ENCODE results near the gene CDC40. TPM values are rescaled to one million over a fixed set of nuclear protein-coding genes. Genes with fewer than 3 reads are reported as not detected.

Gene CDC40
- total RNA-seq, 1 donor from 2014 or later, result 40.1 TPM

DNA sequence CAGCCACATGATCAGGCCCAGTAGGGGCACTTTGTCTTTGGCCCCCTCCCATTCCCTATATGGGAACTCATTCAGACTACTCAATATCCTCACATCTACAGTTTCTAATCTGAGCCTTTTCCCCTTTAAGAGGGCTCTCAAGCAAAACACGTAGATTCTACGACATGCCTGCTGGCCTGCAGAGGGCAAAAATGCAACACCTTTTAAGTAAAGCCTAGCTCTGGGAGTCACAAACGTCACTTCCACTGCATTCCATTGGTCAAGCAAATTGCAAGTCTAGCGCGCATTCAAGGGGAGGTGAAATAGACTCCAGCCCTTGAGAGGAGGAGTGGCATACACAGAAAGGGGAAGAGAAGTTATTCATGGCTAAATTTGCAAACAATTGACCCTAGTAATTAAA, 70.6 kb downstream of the CDC40 start:
- peak overlapping the region; percentile 14 for H3K27ac Mint-ChIP-seq
- H4K20me1 ChIP-seq (ENCODE audit: low read depth), result no peaks in the 10 kb centered on the region
- H3K4me1 ChIP-seq, result no peaks in the 10 kb centered on the region
- no peak overlapping the region for H2AFZ ChIP-seq (replicated peaks)
- H3K4me2 ChIP-seq, result no peak overlapping the region
- no peaks in the 10 kb centered on the region for H3F3A ChIP-seq (ENCODE audit: low read depth)
- H3K79me2 ChIP-seq (ENCODE audit: low read depth), result no peaks in the 10 kb centered on the region
- H3K9me3 Mint-ChIP-seq, result no peaks in the 10 kb centered on the region
- no peaks in the 10 kb centered on the region for H3K36me3 Mint-ChIP-seq
- peaks cover 12% of the 10 kb centered on the region for H3K4me1 Mint-ChIP-seq
- no peaks in the 10 kb centered on the region for H3K9me3 ChIP-seq (ENCODE audit: low read depth)
- no peaks in the 10 kb centered on the region for H3K27me3 Mint-ChIP-seq (ENCODE audit: insufficient read depth, low read depth)
- peak; percentile 25 for DNase-seq (ENCODE audit: low spot score)
- TF ChIP-seq, protein P1, sequence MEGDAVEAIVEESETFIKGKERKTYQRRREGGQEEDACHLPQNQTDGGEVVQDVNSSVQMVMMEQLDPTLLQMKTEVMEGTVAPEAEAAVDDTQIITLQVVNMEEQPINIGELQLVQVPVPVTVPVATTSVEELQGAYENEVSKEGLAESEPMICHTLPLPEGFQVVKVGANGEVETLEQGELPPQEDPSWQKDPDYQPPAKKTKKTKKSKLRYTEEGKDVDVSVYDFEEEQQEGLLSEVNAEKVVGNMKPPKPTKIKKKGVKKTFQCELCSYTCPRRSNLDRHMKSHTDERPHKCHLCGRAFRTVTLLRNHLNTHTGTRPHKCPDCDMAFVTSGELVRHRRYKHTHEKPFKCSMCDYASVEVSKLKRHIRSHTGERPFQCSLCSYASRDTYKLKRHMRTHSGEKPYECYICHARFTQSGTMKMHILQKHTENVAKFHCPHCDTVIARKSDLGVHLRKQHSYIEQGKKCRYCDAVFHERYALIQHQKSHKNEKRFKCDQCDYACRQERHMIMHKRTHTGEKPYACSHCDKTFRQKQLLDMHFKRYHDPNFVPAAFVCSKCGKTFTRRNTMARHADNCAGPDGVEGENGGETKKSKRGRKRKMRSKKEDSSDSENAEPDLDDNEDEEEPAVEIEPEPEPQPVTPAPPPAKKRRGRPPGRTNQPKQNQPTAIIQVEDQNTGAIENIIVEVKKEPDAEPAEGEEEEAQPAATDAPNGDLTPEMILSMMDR (IDR thresholded peaks at IDR 0.05), result peak; percentile 18
- no peak for TF ChIP-seq EZH2 (IDR thresholded peaks at IDR 0.05)
- H3K9ac ChIP-seq, result no peak overlapping the region
- no peak overlapping the region for H3K27ac ChIP-seq
- H3K36me3 ChIP-seq, result no peaks in the 10 kb centered on the region
- no peak overlapping the region for H3K4me3 Mint-ChIP-seq
- no peaks in the 10 kb centered on the region for H3K27me3 ChIP-seq
- H3K4me3 ChIP-seq, result no peak overlapping the region

DNA sequence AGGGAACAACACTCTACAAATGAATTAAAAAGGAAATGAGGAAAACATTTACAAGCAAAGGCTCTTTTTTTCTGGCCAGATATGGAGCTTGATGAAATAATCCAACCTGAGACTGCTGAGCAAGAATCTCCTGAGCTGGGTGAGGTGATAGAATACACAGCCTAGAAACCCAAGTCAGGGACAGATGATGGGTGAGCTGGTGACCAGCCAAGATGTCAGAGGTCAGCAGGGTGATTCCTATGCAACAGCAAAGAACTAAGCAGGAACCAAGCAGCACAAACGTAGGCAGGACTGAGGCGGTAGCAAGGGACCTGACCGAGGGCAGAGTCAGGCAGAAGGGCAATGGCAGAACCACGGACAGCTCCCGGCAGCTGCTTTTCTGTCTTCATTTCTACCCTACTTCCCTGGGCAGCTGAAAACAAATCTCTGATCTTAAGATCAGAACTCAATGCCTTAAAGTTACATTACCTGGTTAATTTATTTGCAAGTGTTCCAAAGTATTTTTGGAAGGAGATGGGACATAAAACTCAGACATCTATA, 75.1 kb downstream of the CDC40 start:
- no peak overlapping the region for H2AFZ ChIP-seq (replicated peaks)
- Mint-ChIP-seq H3K27me3 (ENCODE audit: insufficient read depth, low read depth) (peaks cover 3% of the 10 kb centered on the region), H3K27ac (no peak overlapping the region), H3K9me3 (peaks cover 11% of the 10 kb centered on the region), H3K4me3 (no peak overlapping the region), H3K36me3 (peaks cover 1% of the 10 kb centered on the region), H3K4me1 (no peaks in the 10 kb centered on the region)
- no peaks in the 10 kb centered on the region for H3F3A ChIP-seq (ENCODE audit: low read depth)
- H3K4me1 ChIP-seq, result no peaks in the 10 kb centered on the region
- no peaks in the 10 kb centered on the region for H3K9me3 ChIP-seq (ENCODE audit: low read depth)
- no peak overlapping the region for H3K4me2 ChIP-seq
- no peak overlapping the region for H3K4me3 ChIP-seq
- H3K27ac ChIP-seq, result no peak overlapping the region
- H3K27me3 ChIP-seq, result no peaks in the 10 kb centered on the region
- no peaks in the 10 kb centered on the region for H4K20me1 ChIP-seq (ENCODE audit: low read depth)
- TF ChIP-seq, protein P1 (IDR thresholded peaks at IDR 0.05), result no peak
- TF ChIP-seq EZH2phosphoT487 (IDR thresholded peaks at IDR 0.05), result no peak
- TF ChIP-seq EZH2 (IDR thresholded peaks at IDR 0.05), result no peak
- H3K36me3 ChIP-seq, result no peaks in the 10 kb centered on the region
- no peaks in the 10 kb centered on the region for H3K79me2 ChIP-seq (ENCODE audit: low read depth)
- no peak overlapping the region for H3K9ac ChIP-seq
- DNase-seq (ENCODE audit: low spot score), result peak; percentile 75

DNA sequence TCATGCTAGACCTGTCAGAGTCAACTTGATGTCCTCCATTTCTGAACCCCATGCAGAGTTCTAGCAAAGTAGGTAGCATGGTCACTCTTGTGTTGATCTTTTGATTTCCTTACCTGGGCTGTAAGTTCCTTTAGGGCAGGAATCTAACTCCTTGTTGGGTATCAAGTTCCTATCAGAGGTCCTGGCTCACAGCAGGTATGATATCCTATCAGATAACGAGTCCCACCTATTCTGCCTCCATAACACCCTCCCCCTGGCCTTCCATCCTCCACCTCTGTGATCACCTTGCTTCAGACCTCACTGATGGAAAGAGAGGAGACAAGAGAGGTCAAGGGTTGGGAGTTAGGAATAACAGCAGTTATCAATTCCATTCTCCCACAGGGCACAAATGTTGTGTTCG, 76.1 kb downstream of the CDC40 start:
- no peaks in the 10 kb centered on the region for H3F3A ChIP-seq (ENCODE audit: low read depth)
- peaks cover 1% of the 10 kb centered on the region for H3K36me3 Mint-ChIP-seq
- no peak overlapping the region for H3K4me3 Mint-ChIP-seq
- H2AFZ ChIP-seq (replicated peaks), result no peak overlapping the region
- H3K9me3 ChIP-seq (ENCODE audit: low read depth), result no peaks in the 10 kb centered on the region
- no peaks in the 10 kb centered on the region for H3K4me1 Mint-ChIP-seq
- no peaks in the 10 kb centered on the region for H4K20me1 ChIP-seq (ENCODE audit: low read depth)
- no peak overlapping the region for H3K9ac ChIP-seq
- H3K4me3 ChIP-seq, result no peak overlapping the region
- no peak overlapping the region for H3K4me2 ChIP-seq
- H3K9me3 Mint-ChIP-seq, result peaks cover 14% of the 10 kb centered on the region
- no peak overlapping the region for H3K27ac ChIP-seq
- peaks cover 3% of the 10 kb centered on the region for H3K27me3 Mint-ChIP-seq (ENCODE audit: insufficient read depth, low read depth)
- no peak overlapping the region for H3K27ac Mint-ChIP-seq
- TF ChIP-seq, protein P1 (IDR thresholded peaks at IDR 0.05), result no peak
- no peak for TF ChIP-seq EZH2phosphoT487 (IDR thresholded peaks at IDR 0.05)
- TF ChIP-seq EZH2 (IDR thresholded peaks at IDR 0.05), result no peak
- H3K27me3 ChIP-seq, result no peaks in the 10 kb centered on the region
- no peaks in the 10 kb centered on the region for H3K79me2 ChIP-seq (ENCODE audit: low read depth)
- H3K4me1 ChIP-seq, result no peaks in the 10 kb centered on the region
- DNase-seq (ENCODE audit: low spot score), result no peak
- no peaks in the 10 kb centered on the region for H3K36me3 ChIP-seq

Measured in neural progenitor cell (in vitro differentiated cells).